Measurements from ENCODE around the gene CORO6. TPM values are rescaled to one million over a fixed set of nuclear protein-coding genes. Genes with fewer than 3 reads are reported as not detected.

Gene CORO6
- total and polyA plus RNA-seq, 2 of the 13 experiments (the other 11 are each of a cell fraction or from before 2014, with no cell fraction given), result 0.42 to 0.82 TPM

DNA sequence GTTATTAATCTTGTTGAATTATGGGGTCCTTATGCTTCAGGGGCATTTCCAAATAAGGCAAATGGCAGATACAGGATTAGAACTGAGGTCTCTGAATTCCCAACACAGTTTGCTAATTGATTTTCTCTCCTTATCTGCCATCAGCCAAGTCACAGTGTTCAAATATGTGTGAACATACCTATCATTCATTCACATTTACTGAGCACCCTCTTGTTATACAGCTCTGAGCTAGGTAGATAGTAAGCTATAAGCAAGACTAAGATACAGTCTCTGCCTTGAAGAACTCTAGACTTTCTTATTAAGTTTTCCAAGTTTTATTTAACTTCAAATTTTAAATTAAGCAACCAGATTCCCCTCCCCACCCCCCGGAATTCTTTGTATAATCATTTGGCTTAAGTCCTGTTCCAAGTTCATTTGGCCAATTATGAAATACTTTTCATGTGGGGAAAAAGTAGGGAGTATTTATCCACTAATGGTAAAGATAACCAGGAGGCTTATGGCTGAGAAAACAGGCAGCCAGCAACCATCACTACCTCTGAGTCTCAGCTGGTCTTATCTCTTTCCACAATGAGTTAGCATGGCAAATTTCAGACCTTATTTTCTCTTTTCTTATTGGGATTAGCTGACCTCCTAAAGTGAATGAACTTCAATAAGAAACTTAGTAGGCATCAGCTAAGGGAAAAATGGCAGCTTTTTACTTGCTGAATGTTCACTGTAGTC lies 31.4 kb upstream of the CORO6 start (continued):
- TF ChIP-seq, protein P1, sequence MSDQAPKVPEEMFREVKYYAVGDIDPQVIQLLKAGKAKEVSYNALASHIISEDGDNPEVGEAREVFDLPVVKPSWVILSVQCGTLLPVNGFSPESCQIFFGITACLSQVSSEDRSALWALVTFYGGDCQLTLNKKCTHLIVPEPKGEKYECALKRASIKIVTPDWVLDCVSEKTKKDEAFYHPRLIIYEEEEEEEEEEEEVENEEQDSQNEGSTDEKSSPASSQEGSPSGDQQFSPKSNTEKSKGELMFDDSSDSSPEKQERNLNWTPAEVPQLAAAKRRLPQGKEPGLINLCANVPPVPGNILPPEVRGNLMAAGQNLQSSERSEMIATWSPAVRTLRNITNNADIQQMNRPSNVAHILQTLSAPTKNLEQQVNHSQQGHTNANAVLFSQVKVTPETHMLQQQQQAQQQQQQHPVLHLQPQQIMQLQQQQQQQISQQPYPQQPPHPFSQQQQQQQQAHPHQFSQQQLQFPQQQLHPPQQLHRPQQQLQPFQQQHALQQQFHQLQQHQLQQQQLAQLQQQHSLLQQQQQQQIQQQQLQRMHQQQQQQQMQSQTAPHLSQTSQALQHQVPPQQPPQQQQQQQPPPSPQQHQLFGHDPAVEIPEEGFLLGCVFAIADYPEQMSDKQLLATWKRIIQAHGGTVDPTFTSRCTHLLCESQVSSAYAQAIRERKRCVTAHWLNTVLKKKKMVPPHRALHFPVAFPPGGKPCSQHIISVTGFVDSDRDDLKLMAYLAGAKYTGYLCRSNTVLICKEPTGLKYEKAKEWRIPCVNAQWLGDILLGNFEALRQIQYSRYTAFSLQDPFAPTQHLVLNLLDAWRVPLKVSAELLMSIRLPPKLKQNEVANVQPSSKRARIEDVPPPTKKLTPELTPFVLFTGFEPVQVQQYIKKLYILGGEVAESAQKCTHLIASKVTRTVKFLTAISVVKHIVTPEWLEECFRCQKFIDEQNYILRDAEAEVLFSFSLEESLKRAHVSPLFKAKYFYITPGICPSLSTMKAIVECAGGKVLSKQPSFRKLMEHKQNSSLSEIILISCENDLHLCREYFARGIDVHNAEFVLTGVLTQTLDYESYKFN (CRISPR knock-in tag; conservative IDR thresholded peaks at IDR 0.05), result no peak
- TF ChIP-seq MED1 (CRISPR knock-in tag; IDR thresholded peaks at IDR 0.05), result no peak
- TF ChIP-seq FOXJ3 (CRISPR knock-in tag; IDR thresholded peaks at IDR 0.05; ENCODE audit: borderline replicate concordance), result no peak
- TF ChIP-seq ZNF652 (CRISPR knock-in tag; IDR thresholded peaks at IDR 0.05; ENCODE audit: borderline replicate concordance, low read depth), result no peak
- TF ChIP-seq, protein P2, sequence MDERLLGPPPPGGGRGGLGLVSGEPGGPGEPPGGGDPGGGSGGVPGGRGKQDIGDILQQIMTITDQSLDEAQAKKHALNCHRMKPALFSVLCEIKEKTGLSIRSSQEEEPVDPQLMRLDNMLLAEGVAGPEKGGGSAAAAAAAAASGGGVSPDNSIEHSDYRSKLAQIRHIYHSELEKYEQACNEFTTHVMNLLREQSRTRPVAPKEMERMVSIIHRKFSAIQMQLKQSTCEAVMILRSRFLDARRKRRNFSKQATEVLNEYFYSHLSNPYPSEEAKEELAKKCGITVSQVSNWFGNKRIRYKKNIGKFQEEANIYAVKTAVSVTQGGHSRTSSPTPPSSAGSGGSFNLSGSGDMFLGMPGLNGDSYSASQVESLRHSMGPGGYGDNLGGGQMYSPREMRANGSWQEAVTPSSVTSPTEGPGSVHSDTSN (CRISPR knock-in tag; IDR thresholded peaks at IDR 0.05), result no peak

DNA sequence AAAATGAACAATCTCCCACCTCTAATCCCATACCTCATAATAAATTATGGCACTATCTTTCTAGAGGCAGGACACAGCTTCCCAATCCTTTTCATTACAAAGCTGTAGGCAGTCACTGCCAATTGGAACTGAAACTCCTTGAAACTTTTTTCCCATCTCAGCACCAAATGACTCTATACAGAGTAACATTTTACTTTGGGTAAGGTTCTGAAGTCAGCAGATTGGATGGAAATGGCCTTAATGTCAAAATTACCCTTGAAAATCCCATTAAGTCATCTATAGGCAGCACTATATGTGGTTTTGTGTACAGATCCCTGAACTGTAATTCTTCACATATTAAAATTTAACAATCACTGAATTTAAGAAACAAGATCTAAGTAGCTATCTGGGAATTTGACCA lies 30.3 kb upstream of the CORO6 start:
- FAIRE-seq, result no peak
- Histone ChIP-seq H3K79me2 (ENCODE audit: insufficient read depth, low read length) (no peaks in the 10 kb centered on the region), H3K27ac (ENCODE audit: extremely low read length, insufficient read depth, low read length) (no peak overlapping the region), H3K9me3 (ENCODE audit: low read length) (no peaks in the 10 kb centered on the region), H3K4me2 (ENCODE audit: low read depth, low read length) (no peak overlapping the region), H3K27me3 (ENCODE audit: control insufficient read depth in 1 of 2, insufficient read depth in 2 of 2, low read length in 2 of 2) (no peaks in the 10 kb centered on the region), H2AFZ (ENCODE audit: low read length) (no peak overlapping the region), H4K20me1 (ENCODE audit: insufficient read depth, low read length) (no peaks in the 10 kb centered on the region), H3K4me1 (ENCODE audit: insufficient read depth, low read length) (no peaks in the 10 kb centered on the region), H3K36me3 (replicated peaks in 1 of 2; ENCODE audit: control insufficient read depth in 1 of 2, insufficient read depth in 2 of 2, low read length in 2 of 2) (no peaks in the 10 kb centered on the region), H3K9ac (ENCODE audit: insufficient read depth, low read depth, low read length) (no peak overlapping the region), H3K4me3 (replicated peaks in 1 of 3; ENCODE audit: insufficient read depth in 1 of 3, low read depth in 2 of 3, low read length in 3 of 3) (no peak overlapping the region)
- intact Hi-C loops (cut with micrococcal nuclease; ENCODE audit: unreplicated experiment) (no loop called here), in situ Hi-C loops (cut with HindIII; ENCODE audit: extremely low pct_ligation_motif_present, low pct_unique_long_range_greater_than_20kb) (no loop called here)
- ChIA-PET CTCF (ENCODE audit: low intra/inter-chr PET ratio, low total read pairs) (no interaction called here), POLR2A (no interaction called here)
- TF ChIP-seq ZNF34 (CRISPR knock-in tag; IDR thresholded peaks at IDR 0.05; ENCODE audit: borderline replicate concordance), result no peak
- TF ChIP-seq ZNF780A (CRISPR knock-in tag; IDR thresholded peaks at IDR 0.05), result no peak
- TF ChIP-seq ZNF572 (CRISPR knock-in tag; IDR thresholded peaks at IDR 0.05), result no peak
- TF ChIP-seq GZF1 (CRISPR knock-in tag; IDR thresholded peaks at IDR 0.05), result no peak
- TF ChIP-seq ZNF282 (IDR thresholded peaks at IDR 0.05; ENCODE audit: partially characterized antibody), result no peak
- no peak for TF ChIP-seq SUZ12 (IDR thresholded peaks at IDR 0.05; ENCODE audit: low read depth, low read length)
- TF ChIP-seq, protein P3, sequence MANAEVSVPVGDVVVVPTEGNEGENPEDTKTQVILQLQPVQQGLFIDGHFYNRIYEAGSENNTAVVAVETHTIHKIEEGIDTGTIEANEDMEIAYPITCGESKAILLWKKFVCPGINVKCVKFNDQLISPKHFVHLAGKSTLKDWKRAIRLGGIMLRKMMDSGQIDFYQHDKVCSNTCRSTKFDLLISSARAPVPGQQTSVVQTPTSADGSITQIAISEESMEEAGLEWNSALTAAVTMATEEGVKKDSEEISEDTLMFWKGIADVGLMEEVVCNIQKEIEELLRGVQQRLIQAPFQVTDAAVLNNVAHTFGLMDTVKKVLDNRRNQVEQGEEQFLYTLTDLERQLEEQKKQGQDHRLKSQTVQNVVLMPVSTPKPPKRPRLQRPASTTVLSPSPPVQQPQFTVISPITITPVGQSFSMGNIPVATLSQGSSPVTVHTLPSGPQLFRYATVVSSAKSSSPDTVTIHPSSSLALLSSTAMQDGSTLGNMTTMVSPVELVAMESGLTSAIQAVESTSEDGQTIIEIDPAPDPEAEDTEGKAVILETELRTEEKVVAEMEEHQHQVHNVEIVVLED (CRISPR knock-in tag; IDR thresholded peaks at IDR 0.05; ENCODE audit: borderline replicate concordance), result no peak
- no peak for TF ChIP-seq HCFC1 (IDR thresholded peaks at IDR 0.05; ENCODE audit: low read depth, low read length)
- TF ChIP-seq RELA (CRISPR knock-in tag; IDR thresholded peaks at IDR 0.05), result no peak
- TF ChIP-seq ZNF432 (CRISPR knock-in tag; IDR thresholded peaks at IDR 0.05; ENCODE audit: borderline replicate concordance), result no peak
- DNase-seq (ENCODE audit: low spot score), result no peak
- no peak for ATAC-seq
- no TSS peak for BruUV-seq (replicated peaks)
